Transverse colon (tissue), 4 donors: ENCODE measurements around the gene ENPP3. TPM values are rescaled to one million over a fixed set of nuclear protein-coding genes. Genes with fewer than 3 reads are reported as not detected.
A peak's percentile ranks its signal among the peaks of the same experiment; 100 is the strongest.

Experiments used
- DNase-seq: peaks from one replicate; pipeline ENCODE4 v3.0.0-alpha.2; 2019
- H3K27ac ChIP-seq, 4 donors: fragments of 200-600 bp; sonication (generic); 2 replicates each; pipeline ENCODE4 v1.5.1; 2016 to 2018; ENCODE audit warnings: inconsistent platforms in 4 of 4
- H3K27me3 ChIP-seq: fragments of 200-600 bp; sonication (generic); 2 replicates; pipeline ENCODE4 v1.5.1; 2017; ENCODE audit warnings: inconsistent platforms
- H3K36me3 ChIP-seq, 4 donors: fragments of 200-600 bp; sonication (generic); 2 replicates each; pipeline ENCODE4 v1.5.1; 2017 to 2019; ENCODE audit warnings: inconsistent platforms in 4 of 4
- H3K4me1 ChIP-seq, 4 donors: fragments of 200-600 bp; sonication (generic); 2 replicates each; pipeline ENCODE4 v1.5.1; 2017 to 2020; ENCODE audit warnings: inconsistent platforms in 4 of 4
- H3K4me3 ChIP-seq, 4 donors: fragments of 200-600 bp; sonication (generic); 1 replicate in 1 of 4; 2 replicates in 3 of 4; pipeline versions ENCODE4 v1.5.1 to v1.6.1; 2017 to 2019; ENCODE audit warnings: inconsistent platforms in 4 of 4
- H3K9me3 ChIP-seq, 2 donors: fragments of 200-600 bp; sonication (generic); 2 replicates each; pipeline ENCODE4 v1.5.1; 2017 to 2019; ENCODE audit warnings: inconsistent platforms in 2 of 2
- EP300 ChIP-seq: sonication (generic); formaldehyde crosslinking; IDR thresholded peaks from one replicate; pipeline ENCODE4 v1.6.1; 2017; ENCODE audit warnings: antibody characterized with exemption, low read depth
- POLR2A ChIP-seq: fragments of 450-650 bp; IDR thresholded peaks from one replicate; pipeline ENCODE4 v1.6.1; 2016; ENCODE audit warnings: antibody characterized with exemption, mild to moderate bottlenecking, moderate library complexity
- POLR2AphosphoS5 ChIP-seq, 3 donors: sonication (generic); formaldehyde crosslinking; IDR thresholded peaks; one replicate each; pipeline ENCODE4 v1.6.1; 2016; ENCODE audit warnings: antibody characterized with exemption in 3 of 3
- WGBS, 2 donors: methylation state at CpG; one replicate each; pipeline ENCODE4 v1.1.5; 2018; ENCODE audit warnings: low coverage in 1 of 2; 5-methylcytosine and 5-hydroxymethylcytosine counted together
- in situ Hi-C, 4 donors: fragments of 200-750 bp; cut with MboI; loops; one replicate each; pipeline versions ENCODE4 v1.15.0 to v1.15.1; 2017; ENCODE audit warnings: low sequenced_read_pairs in 3 of 4, low pct_ligation_motif_present in 1 of 4, low pct_unique_long_range_greater_than_20kb in 1 of 4
- intact Hi-C: fragments of 100-400 bp; cut with DNase I; formaldehyde crosslinking; loops from one replicate; pipeline ENCODE4 v1.15.1; 2023; ENCODE audit warnings: low total_unique reads
- total RNA-seq, 4 donors: library from RNA; depleted of rRNA; stranded (reverse); fragments of >200 nt; gene quantifications; one replicate each; pipeline ENCODE4 v1.1.0, GENCODE V29; 2016
- TF ChIP-seq, protein P1 (sequence below), 5 experiments: fragments of 200-600 bp in 3 of 5; fragments of 450-650 bp in 2 of 5; sonication (generic) in 3 of 5; IDR thresholded peaks; 1 replicate in 2 of 5; 2 replicates in 3 of 5; pipeline ENCODE4 v1.5.1; 2016 to 2017; ENCODE audit warnings: antibody characterized with exemption in 5 of 5, inconsistent platforms in 3 of 5, mild to moderate bottlenecking in 2 of 5, moderate library complexity in 1 of 5

ENPP3 gene
- total RNA-seq, 4 donors from 2014 or later = 4.6 to 28.1 (median 20.6) TPM

DNA sequence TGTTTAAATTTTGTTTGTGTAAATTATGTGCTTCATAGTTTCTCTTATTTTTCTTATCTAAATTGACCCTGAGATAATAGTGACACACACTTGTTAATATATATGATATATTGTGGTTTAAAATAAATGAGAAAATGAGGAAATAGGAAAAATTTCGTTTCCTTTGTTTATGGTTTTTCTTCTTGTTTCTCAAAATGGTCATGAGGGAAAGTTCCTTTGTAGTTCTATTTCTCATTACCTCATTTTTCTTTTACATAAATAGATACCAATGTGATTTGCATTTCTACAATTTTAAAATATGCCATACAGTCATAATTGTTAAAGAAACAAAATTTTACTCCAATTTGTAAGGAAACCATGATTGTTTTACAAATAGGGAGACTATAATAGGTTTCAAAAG lies 54.9 kb downstream of the ENPP3 start:
- no peak for DNase-seq
- no peaks in the 10 kb centered on the region for H3K4me1 ChIP-seq
- in situ Hi-C loops = loop anchor here in 2 of 4 donors (10.0 kb wide), 1 partner anchor 223 kb away; no protein-coding TSS in a partner anchor
- no peak overlapping the region for H3K4me3 ChIP-seq
- TF ChIP-seq POLR2A = no peak
- TF ChIP-seq EP300 = no peak
- TF ChIP-seq POLR2AphosphoS5 (IDR thresholded peaks at IDR 0.05) = no peak
- TF ChIP-seq, protein P1, sequence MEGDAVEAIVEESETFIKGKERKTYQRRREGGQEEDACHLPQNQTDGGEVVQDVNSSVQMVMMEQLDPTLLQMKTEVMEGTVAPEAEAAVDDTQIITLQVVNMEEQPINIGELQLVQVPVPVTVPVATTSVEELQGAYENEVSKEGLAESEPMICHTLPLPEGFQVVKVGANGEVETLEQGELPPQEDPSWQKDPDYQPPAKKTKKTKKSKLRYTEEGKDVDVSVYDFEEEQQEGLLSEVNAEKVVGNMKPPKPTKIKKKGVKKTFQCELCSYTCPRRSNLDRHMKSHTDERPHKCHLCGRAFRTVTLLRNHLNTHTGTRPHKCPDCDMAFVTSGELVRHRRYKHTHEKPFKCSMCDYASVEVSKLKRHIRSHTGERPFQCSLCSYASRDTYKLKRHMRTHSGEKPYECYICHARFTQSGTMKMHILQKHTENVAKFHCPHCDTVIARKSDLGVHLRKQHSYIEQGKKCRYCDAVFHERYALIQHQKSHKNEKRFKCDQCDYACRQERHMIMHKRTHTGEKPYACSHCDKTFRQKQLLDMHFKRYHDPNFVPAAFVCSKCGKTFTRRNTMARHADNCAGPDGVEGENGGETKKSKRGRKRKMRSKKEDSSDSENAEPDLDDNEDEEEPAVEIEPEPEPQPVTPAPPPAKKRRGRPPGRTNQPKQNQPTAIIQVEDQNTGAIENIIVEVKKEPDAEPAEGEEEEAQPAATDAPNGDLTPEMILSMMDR (IDR thresholded peaks at IDR 0.05) = no peak
- intact Hi-C loops = no loop called here
- no peak overlapping the region for H3K27ac ChIP-seq
- H3K27me3 ChIP-seq = no peaks in the 10 kb centered on the region
- no peaks in the 10 kb centered on the region for H3K9me3 ChIP-seq
- 21 to 35% methylated on average over 1 of the region's 1 CpG for WGBS, 2 donors
- H3K36me3 ChIP-seq = no peaks in the 10 kb centered on the region

DNA sequence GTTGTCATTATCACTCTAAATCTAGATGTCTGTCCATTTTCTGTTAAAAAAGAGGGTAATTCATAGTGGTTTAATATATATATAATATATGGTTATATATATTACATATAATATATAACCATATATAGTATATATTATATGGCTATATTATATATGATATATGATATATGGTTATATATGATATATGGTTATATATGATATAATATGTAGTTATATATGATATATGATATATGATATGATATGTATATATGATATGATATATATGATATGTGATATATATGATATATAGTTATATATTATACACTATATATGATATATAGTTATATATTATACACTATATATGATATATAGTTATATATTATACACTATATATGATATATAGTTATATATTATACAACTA lies 55.5 kb downstream of the ENPP3 start:
- Histone ChIP-seq H3K36me3 (no peaks in the 10 kb centered on the region), H3K9me3 (no peaks in the 10 kb centered on the region), H3K27ac (no peak overlapping the region), H3K4me1 (no peaks in the 10 kb centered on the region), H3K4me3 (no peak overlapping the region), H3K27me3 (no peaks in the 10 kb centered on the region)
- in situ Hi-C loops = loop anchor here in 2 of 4 donors (10.0 kb wide), 1 partner anchor 222 kb away; no protein-coding TSS in a partner anchor
- DNase-seq = no peak
- intact Hi-C loops = no loop called here
- TF ChIP-seq, protein P1 (IDR thresholded peaks at IDR 0.05) = no peak
- TF ChIP-seq EP300 (no peak), POLR2A (no peak), POLR2AphosphoS5 (IDR thresholded peaks at IDR 0.05) (no peak)

DNA sequence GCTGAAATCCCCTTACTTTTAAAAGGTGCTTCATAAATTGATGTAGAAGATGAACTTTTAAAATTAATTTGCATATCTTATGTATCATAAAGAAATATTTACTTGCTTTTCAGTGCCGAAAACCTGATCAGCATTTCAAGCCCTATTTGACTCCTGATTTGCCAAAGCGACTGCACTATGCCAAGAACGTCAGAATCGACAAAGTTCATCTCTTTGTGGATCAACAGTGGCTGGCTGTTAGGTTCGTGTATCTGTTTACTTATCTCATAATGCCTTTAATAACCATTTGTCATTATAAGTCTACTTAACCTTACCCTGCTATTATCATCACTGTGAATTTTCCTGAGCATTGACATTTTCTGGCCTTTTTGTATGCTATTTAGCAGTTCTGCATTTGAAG lies 56.3 kb downstream of the ENPP3 start:
- no peak for TF ChIP-seq POLR2A
- TF ChIP-seq, protein P1 (IDR thresholded peaks at IDR 0.05) = no peak
- TF ChIP-seq POLR2AphosphoS5 (IDR thresholded peaks at IDR 0.05) = no peak
- no peak for TF ChIP-seq EP300
- H3K27ac ChIP-seq = no peak overlapping the region
- no peak overlapping the region for H3K4me3 ChIP-seq
- no peaks in the 10 kb centered on the region for H3K9me3 ChIP-seq
- intact Hi-C loops = no loop called here
- DNase-seq = no peak
- H3K4me1 ChIP-seq = no peaks in the 10 kb centered on the region
- in situ Hi-C loops = loop anchor here in 2 of 4 donors (10.0 kb wide), 1 partner anchor 221 kb away; no protein-coding TSS in a partner anchor
- H3K36me3 ChIP-seq = no peaks in the 10 kb centered on the region
- no peaks in the 10 kb centered on the region for H3K27me3 ChIP-seq
- 83 to 92% methylated on average over 5 of the region's 5 CpGs for WGBS, 2 donors

DNA sequence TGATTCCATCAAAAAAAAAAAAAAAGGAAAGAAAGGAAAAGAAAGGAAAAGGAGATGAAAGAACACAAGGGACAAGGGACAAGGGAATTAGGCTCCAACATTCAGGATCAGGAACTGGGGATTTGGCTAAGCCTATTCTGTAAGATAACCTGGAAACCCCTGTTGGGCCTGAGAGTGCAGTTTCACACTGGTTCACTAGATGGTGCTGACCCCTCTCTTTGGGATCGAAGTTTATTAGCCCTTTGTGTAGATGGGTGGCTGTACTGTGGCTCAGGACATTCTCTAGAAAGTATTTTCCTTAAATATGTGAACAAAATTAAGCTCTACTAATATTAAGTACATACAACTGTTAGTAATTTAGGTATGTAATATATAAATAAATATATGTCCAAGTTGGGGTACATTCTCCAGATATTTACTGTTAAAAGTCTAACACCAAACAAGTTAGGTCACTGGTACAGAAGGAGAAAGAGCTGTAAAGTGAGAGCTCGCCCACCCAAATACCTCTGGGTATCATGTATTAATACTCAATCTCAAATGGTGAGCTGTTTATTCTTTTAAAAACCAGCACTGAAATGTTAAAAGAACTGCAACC lies 57.8 kb downstream of the ENPP3 start:
- H3K27ac ChIP-seq = no peak overlapping the region
- H3K4me1 ChIP-seq = no peaks in the 10 kb centered on the region
- in situ Hi-C loops (loop anchor here in 2 of 4 donors (10.0 kb wide), 1 partner anchor 220 kb away; no protein-coding TSS in a partner anchor), intact Hi-C loops (no loop called here)
- 38 to 52% methylated on average over 2 of the region's 2 CpGs for WGBS, 2 donors
- no peaks in the 10 kb centered on the region for H3K9me3 ChIP-seq
- H3K27me3 ChIP-seq = no peaks in the 10 kb centered on the region
- peak; percentile 33 for DNase-seq
- H3K4me3 ChIP-seq = no peak overlapping the region
- H3K36me3 ChIP-seq = no peaks in the 10 kb centered on the region
- TF ChIP-seq, protein P1 (IDR thresholded peaks at IDR 0.05) = peak; percentile 55 to 66 (median 66)
- no peak for TF ChIP-seq EP300
